Astrocyte (in vitro differentiated cells and primary cell): ENCODE data around the gene TXNL4A. TPM values are rescaled to one million over a fixed set of nuclear protein-coding genes. Genes with fewer than 3 reads are reported as not detected.

Experiments used
- DNase-seq: peaks from one replicate; pipeline ENCODE4 v3.0.0-alpha.2; 2010; ENCODE audit warnings: low read depth
- FAIRE-seq: peaks from 2 replicates; lab custom pipeline; 2011; peaks lifted over from hg19 to GRCh38; lab: Jason Lieb, UNC
- H2AFZ ChIP-seq: 2 replicates; pipeline ENCODE4 v1.6.0; 2012; ENCODE audit warnings: low read depth, low read length, inconsistent platforms
- H3K27ac ChIP-seq: 2 replicates; pipeline ENCODE4 v1.5.1; 2011; ENCODE audit warnings: low read depth, low read length, inconsistent platforms
- H3K27me3 ChIP-seq: 2 replicates; pipeline ENCODE4 v1.6.0; 2011; ENCODE audit warnings: low read length, inconsistent platforms; ENCODE audit not compliant: insufficient read depth
- H3K36me3 ChIP-seq: 2 replicates; pipeline ENCODE4 v1.5.1; 2011; ENCODE audit warnings: low read length, inconsistent platforms; ENCODE audit not compliant: insufficient read depth
- H3K4me1 ChIP-seq: 2 replicates; pipeline ENCODE4 v1.5.1; 2011; ENCODE audit warnings: low read length, inconsistent platforms; ENCODE audit not compliant: insufficient read depth
- H3K4me2 ChIP-seq: 2 replicates; pipeline ENCODE4 v1.6.0; 2012; ENCODE audit warnings: low read length, inconsistent platforms
- H3K4me3 ChIP-seq: 2 replicates; pipeline ENCODE4 v1.5.1; 2011; ENCODE audit warnings: low read depth, mild to moderate bottlenecking, low read length, inconsistent platforms; ENCODE audit not compliant: insufficient read depth
- H3K79me2 ChIP-seq: 2 replicates; pipeline ENCODE4 v1.6.0; 2012; ENCODE audit warnings: mild to moderate bottlenecking, low read length, inconsistent platforms; ENCODE audit not compliant: insufficient read depth
- H3K9ac ChIP-seq: 2 replicates; pipeline ENCODE4 v1.6.0; 2012; ENCODE audit warnings: mild to moderate bottlenecking, low read length, inconsistent platforms
- H3K9me3 ChIP-seq: 2 replicates; pipeline ENCODE4 v1.5.1; 2012; ENCODE audit warnings: low read depth, mild to moderate bottlenecking, low read length, inconsistent platforms; ENCODE audit not compliant: insufficient read depth
- H4K20me1 ChIP-seq: 2 replicates; pipeline ENCODE4 v1.6.0; 2012; ENCODE audit warnings: low read length, inconsistent platforms; ENCODE audit not compliant: insufficient read depth
- H3K27ac Mint-ChIP-seq: one replicate; pipeline ENCODE4 v1.8.0; 2021; ENCODE audit warnings: mild to moderate bottlenecking, mixed read lengths; ENCODE audit not compliant: unreplicated experiment
- H3K27me3 Mint-ChIP-seq: one replicate; pipeline ENCODE4 v1.8.0; 2021; ENCODE audit warnings: low read depth, mixed read lengths; ENCODE audit not compliant: unreplicated experiment
- H3K36me3 Mint-ChIP-seq: one replicate; pipeline ENCODE4 v1.8.0; 2021; ENCODE audit warnings: low read depth, mixed read lengths; ENCODE audit not compliant: unreplicated experiment
- H3K4me1 Mint-ChIP-seq: one replicate; pipeline ENCODE4 v1.8.0; 2021; ENCODE audit warnings: low read depth, mixed read lengths; ENCODE audit not compliant: unreplicated experiment
- H3K4me3 Mint-ChIP-seq: one replicate; pipeline ENCODE4 v1.8.0; 2021; ENCODE audit warnings: mild to moderate bottlenecking, moderate library complexity, mixed read lengths; ENCODE audit not compliant: unreplicated experiment
- H3K9me3 Mint-ChIP-seq: one replicate; pipeline ENCODE4 v1.8.0; 2021; ENCODE audit warnings: mild to moderate bottlenecking, mixed read lengths; ENCODE audit not compliant: unreplicated experiment
- EZH2 ChIP-seq: IDR thresholded peaks from 2 replicates; pipeline ENCODE4 v1.6.1; 2012; ENCODE audit warnings: mild to moderate bottlenecking, low read length, inconsistent platforms; ENCODE audit not compliant: insufficient read depth
- total RNA-seq: library from RNA; stranded (reverse); gene quantifications from 2 replicates; pipeline ENCODE4 v1.2.1, GENCODE V29; 2021
- TF ChIP-seq, protein P1 (sequence below): IDR thresholded peaks from 2 replicates; pipeline ENCODE4 v1.5.1; 2011; ENCODE audit warnings: low read depth, mild to moderate bottlenecking, inconsistent platforms, low read length, moderate library complexity; ENCODE audit not compliant: insufficient read depth

Gene TXNL4A
- total RNA-seq, 1 donor from 2014 or later, result 135 TPM

DNA sequence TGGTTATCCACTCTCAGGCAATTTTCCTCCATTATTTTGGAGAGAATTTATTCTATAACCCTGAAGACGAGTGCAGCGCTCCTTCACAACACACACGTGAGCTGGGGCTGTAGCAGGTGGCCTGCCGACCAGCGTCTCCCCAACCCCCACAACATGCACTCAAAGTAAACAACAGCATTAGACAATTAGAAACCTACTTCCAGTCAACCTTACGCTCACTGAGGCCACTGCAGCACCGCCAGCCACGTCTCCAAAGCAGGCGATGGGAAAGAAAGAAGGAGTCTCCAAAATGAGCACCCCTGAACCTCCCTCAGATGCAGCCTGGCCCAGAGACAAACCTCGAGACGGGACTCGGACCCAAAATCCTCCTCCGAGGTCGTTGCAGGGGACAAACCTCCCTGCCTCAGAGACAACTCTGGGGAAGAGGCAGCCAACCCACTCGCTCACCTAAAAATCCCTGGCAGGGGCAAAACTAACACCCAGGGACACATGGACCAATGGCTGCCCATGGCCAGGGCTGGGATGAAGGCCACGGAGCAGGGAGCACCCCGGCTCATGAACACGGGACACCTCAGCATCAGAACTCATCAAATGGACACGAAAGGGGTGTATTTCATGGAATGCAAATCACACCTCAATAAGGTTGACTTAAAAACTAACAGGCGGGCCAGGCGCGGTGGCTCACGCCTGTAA, 39.5 kb downstream of the TXNL4A start:
- no peaks in the 10 kb centered on the region for H3K9me3 ChIP-seq
- no peak overlapping the region for H3K4me3 ChIP-seq
- DNase-seq, result no peak
- no peak for FAIRE-seq
- peaks cover 67% of the 10 kb centered on the region for H4K20me1 ChIP-seq
- Mint-ChIP-seq H3K36me3 (peaks cover 3% of the 10 kb centered on the region), H3K27ac (no peak overlapping the region), H3K4me1 (peaks cover 11% of the 10 kb centered on the region), H3K4me3 (no peak overlapping the region), H3K9me3 (peaks cover under 1% of the 10 kb centered on the region), H3K27me3 (peaks cover 2% of the 10 kb centered on the region)
- peaks cover 7% of the 10 kb centered on the region for H3K4me1 ChIP-seq
- H3K79me2 ChIP-seq, result peaks cover 70% of the 10 kb centered on the region
- no peak for TF ChIP-seq EZH2
- TF ChIP-seq, protein P1, sequence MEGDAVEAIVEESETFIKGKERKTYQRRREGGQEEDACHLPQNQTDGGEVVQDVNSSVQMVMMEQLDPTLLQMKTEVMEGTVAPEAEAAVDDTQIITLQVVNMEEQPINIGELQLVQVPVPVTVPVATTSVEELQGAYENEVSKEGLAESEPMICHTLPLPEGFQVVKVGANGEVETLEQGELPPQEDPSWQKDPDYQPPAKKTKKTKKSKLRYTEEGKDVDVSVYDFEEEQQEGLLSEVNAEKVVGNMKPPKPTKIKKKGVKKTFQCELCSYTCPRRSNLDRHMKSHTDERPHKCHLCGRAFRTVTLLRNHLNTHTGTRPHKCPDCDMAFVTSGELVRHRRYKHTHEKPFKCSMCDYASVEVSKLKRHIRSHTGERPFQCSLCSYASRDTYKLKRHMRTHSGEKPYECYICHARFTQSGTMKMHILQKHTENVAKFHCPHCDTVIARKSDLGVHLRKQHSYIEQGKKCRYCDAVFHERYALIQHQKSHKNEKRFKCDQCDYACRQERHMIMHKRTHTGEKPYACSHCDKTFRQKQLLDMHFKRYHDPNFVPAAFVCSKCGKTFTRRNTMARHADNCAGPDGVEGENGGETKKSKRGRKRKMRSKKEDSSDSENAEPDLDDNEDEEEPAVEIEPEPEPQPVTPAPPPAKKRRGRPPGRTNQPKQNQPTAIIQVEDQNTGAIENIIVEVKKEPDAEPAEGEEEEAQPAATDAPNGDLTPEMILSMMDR, result no peak
- no peak overlapping the region for H3K9ac ChIP-seq
- no peaks in the 10 kb centered on the region for H3K27me3 ChIP-seq
- H3K4me2 ChIP-seq, result no peak overlapping the region
- H3K36me3 ChIP-seq, result no peaks in the 10 kb centered on the region
- H3K27ac ChIP-seq, result no peak overlapping the region
- H2AFZ ChIP-seq, result no peak overlapping the region

DNA sequence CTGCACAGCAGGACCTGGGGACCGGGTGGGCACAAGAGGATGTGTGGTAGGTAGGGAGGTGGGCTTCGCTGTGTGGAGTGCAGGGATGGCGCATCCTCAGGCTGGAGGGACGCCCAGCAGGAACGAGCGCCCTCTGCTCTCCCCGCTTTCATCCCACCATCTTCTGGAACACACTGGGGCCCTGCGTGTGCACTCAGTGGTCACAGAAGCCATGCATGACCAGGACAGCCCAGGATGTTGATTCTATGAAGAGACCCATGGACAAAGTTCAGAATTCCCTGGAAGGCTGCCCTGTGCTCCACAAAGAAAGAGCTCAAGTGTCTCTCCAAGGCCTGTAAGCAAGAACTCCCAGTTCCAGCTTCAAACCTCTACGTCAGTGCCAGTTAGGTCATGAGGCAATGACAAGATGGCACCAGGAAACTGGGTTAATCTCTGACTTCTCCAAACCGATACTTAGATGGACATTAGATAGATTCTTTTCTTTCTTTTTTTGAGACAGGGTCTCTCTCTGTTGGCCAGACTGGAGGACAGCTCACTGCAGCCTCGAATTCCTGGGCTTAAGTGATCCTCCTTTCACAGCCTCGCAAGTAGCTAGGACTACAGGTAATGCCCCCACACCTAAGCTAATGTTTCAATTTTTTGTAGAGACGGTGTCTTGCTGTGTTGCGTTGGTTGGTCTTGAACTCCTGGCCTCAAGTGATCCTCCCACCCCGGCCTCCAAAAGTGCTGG, 40.3 kb downstream of the TXNL4A start:
- Histone ChIP-seq H3K79me2 (peaks cover 78% of the 10 kb centered on the region), H3K36me3 (no peaks in the 10 kb centered on the region), H3K4me1 (peaks cover 7% of the 10 kb centered on the region), H4K20me1 (peaks cover 75% of the 10 kb centered on the region), H2AFZ (no peak overlapping the region), H3K9ac (no peak overlapping the region), H3K27me3 (no peaks in the 10 kb centered on the region), H3K27ac (no peak overlapping the region), H3K4me3 (no peak overlapping the region), H3K4me2 (no peak overlapping the region), H3K9me3 (no peaks in the 10 kb centered on the region)
- peaks cover 2% of the 10 kb centered on the region for H3K27me3 Mint-ChIP-seq
- peaks cover 11% of the 10 kb centered on the region for H3K4me1 Mint-ChIP-seq
- DNase-seq, result no peak
- no peak for FAIRE-seq
- TF ChIP-seq, protein P1, result no peak
- TF ChIP-seq EZH2, result no peak
- H3K36me3 Mint-ChIP-seq, result peaks cover 3% of the 10 kb centered on the region
- no peak overlapping the region for H3K4me3 Mint-ChIP-seq
- H3K27ac Mint-ChIP-seq, result no peak overlapping the region
- H3K9me3 Mint-ChIP-seq, result no peaks in the 10 kb centered on the region
